ENCODE data around the gene CNNM4.

Gene CNNM4

DNA sequence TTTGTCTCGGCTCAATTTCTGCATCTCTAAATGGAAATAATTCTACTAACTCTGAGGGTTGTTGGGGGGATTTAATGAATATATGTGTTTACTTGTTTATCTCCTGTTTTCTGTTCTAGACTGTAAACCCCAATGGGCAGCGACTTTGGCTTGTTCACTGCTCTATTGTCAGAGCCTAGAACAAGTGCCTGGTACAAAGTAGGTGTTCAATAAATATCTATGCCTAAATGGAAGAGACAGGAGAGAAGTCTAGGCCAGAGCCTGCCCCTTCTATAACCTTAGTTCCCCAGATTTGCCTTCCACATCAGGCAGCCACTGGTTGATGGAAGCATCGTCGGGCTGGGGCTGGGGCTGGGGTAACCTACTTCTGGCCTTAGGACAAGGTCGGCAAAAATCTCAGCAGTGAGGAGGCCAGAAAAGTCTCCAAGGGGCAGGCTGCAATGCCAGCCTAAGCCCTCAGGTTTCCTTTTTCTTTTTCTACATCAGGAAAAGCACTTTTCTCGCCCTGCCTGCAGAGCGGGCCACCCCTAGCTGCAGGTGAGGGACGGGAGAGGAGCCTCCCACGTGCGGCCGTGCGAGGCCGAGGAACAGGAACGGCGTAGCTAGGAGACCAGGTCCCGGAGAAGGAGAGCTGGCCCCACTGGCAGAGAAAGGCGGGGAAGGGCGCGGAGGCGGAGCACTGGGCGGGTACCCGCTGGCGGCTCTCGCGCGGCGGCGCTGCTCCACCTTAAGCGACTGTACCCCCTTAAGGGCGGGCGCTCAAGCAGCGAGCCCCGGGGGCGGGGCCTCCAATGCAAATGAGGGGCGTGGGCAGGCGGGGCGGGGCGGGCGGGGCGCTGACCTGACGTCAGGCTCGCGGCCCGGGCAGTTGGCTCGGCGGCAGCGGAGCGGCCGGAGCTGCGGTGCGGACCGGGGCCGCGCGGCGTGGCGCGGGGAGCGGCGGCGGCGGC, at the start of gene CNNM4:
CNNM4 (plus strand) TSS at position 867 of the 950 bp plus-strand sequence. CDS start 98 bp downstream, outside the sequence.
- 0 out of 2 replicates have a peak, but pooled peaks have one; percentile 13 for TF ChIP-seq CTCF (IDR thresholded peaks at IDR 0.05; ENCODE audit: control insufficient read depth, extremely low read depth, insufficient read depth)
- DNase-seq (ENCODE audit: low read depth): peak; percentile 82

GRCh38 chr2:96710985-96711384, 49.7 kb upstream of the CNNM4 start:
- no peak for DNase-seq (ENCODE audit: low read depth)
- H3K4me3 ChIP-seq (ENCODE audit: low read depth, low read length): no peak overlapping the region
- no peak for TF ChIP-seq CTCF (IDR thresholded peaks at IDR 0.05; ENCODE audit: control insufficient read depth, extremely low read depth, insufficient read depth)

More for the DNA sequence above, at the start of gene CNNM4:
- peak within 1 kb of the TSS; percentile 72 for H3K4me3 ChIP-seq (ENCODE audit: low read depth, low read length)

- no peak overlapping the region for H3K4me3 ChIP-seq (ENCODE audit: low read depth, low read length)
- peak; percentile 54 for DNase-seq (ENCODE audit: low read depth)
- TF ChIP-seq CTCF (IDR thresholded peaks at IDR 0.05; ENCODE audit: control insufficient read depth, extremely low read depth, insufficient read depth): no peak
These were observed 45.0 kb upstream of the CNNM4 start for GRCh38 chr2:96715658-96716057.

DNA sequence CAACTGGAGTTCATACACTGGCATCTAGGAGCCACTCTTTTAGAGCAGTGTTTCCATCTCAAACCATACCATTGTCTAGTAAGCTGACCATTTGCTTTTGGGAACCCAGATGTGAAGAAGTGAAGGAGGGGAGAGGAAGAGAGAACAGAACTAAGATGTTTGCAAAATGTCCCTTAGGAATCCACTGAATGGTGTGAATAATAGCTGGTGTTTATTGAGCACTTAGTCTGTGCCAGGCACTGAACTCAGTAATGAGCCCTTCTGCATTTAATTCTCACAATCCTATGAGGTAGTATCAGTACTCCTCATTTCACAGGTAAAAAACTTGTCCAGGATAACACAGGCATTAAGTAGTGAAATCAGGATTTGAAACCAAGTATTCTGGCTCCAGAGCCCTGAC, 44.3 kb upstream of the CNNM4 start:
- TF ChIP-seq CTCF (IDR thresholded peaks at IDR 0.05; ENCODE audit: control insufficient read depth, extremely low read depth, insufficient read depth): no peak
- DNase-seq (ENCODE audit: low read depth): no peak
- no peak overlapping the region for H3K4me3 ChIP-seq (ENCODE audit: low read depth, low read length)

DNA sequence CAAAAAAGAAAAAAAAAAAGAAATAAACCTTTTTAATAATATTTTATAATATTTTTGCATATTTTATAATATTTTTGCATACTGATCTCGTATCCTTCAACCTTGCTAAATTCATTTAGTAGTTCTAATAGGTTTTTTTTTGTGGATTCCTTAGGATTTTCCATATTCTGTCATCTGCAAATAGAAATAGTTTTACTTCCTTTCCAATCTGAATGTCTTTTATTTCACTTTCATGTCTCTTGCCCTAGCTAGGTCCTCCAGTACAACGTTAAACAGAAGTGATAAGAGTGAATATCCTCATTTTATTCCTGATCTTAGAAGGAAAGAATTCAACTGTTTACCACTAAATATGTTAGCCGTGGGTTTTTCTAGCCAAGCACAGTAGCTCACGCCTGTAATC, 34.6 kb upstream of the CNNM4 start:
- H3K4me3 ChIP-seq (ENCODE audit: low read depth, low read length): no peak overlapping the region
- DNase-seq (ENCODE audit: low read depth): no peak
- no peak for TF ChIP-seq CTCF (IDR thresholded peaks at IDR 0.05; ENCODE audit: control insufficient read depth, extremely low read depth, insufficient read depth)

DNA sequence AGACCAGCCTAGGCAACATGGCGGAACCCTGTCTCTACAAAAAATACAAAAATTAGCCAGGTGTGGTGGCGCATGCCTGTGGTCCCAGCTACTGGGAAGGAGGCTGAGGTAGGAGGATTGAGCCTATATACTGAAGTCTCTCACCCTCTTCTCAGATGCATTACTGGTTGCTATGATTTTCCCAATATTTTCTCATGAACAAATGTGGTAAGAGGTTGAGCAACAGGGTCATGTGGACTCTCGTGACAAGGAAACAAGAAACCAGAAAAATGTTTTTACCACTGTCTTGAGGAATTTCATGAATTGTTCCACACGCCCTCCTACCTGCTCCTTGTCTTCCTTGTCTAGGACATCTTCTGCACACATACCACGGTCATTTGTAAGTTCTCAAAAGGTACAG, 33.3 kb upstream of the CNNM4 start:
- DNase-seq (ENCODE audit: low read depth): no peak
- H3K4me3 ChIP-seq (ENCODE audit: low read depth, low read length): no peak overlapping the region
- no peak for TF ChIP-seq CTCF (IDR thresholded peaks at IDR 0.05; ENCODE audit: control insufficient read depth, extremely low read depth, insufficient read depth)
